Keratinocyte (primary cell): ENCODE data around the gene RASGRF2. TPM values are rescaled to one million over a fixed set of nuclear protein-coding genes. Genes with fewer than 3 reads are reported as not detected.

Source experiments
- DNase-seq: peaks from one replicate; pipeline ENCODE4 v3.0.0-alpha.2; 2011; ENCODE audit warnings: low read depth, missing footprints, low spot score
- FAIRE-seq: peaks from 2 replicates; lab custom pipeline; 2011; peaks lifted over from hg19 to GRCh38; lab: Jason Lieb, UNC
- H2AFZ ChIP-seq: 2 replicates; pipeline ENCODE4 v1.6.0; 2012; ENCODE audit warnings: low read length, control low read depth, inconsistent platforms; ENCODE audit not compliant: control insufficient read depth
- H3K27ac ChIP-seq: 2 replicates; pipeline ENCODE4 v1.5.1; 2011; ENCODE audit warnings: low read length; ENCODE audit not compliant: control insufficient read depth, insufficient read depth
- H3K27me3 ChIP-seq: 3 replicates; pipeline ENCODE4 v1.6.0; 2011; ENCODE audit warnings: low read length; ENCODE audit not compliant: control insufficient read depth, insufficient read depth; ENCODE audit errors: extremely low read depth
- H3K36me3 ChIP-seq, 2 experiments: 2 replicates in 1 of 2; 3 replicates in 1 of 2; pipeline ENCODE4 v1.5.1; 2011; ENCODE audit warnings: low read length in 2 of 2, mild to moderate bottlenecking in 1 of 2; ENCODE audit not compliant: control insufficient read depth in 2 of 2, insufficient read depth in 2 of 2; ENCODE audit errors: extremely low read depth in 1 of 2
- H3K4me1 ChIP-seq: 3 replicates; pipeline ENCODE4 v1.5.1; 2011; ENCODE audit warnings: low read length; ENCODE audit not compliant: control insufficient read depth, insufficient read depth; ENCODE audit errors: extremely low read depth
- H3K4me2 ChIP-seq: 3 replicates; pipeline ENCODE4 v1.6.0; 2011; ENCODE audit warnings: low read depth, low read length; ENCODE audit not compliant: control insufficient read depth, insufficient read depth; ENCODE audit errors: extremely low read depth
- H3K4me3 ChIP-seq, 3 experiments: fragments of 200-600 bp in 1 of 3; sonication (generic) in 1 of 3; 2 replicates in 2 of 3; 3 replicates in 1 of 3; pipeline ENCODE4 v1.5.1; 2011 to 2016; ENCODE audit warnings: low read length in 3 of 3, mild to moderate bottlenecking in 3 of 3, control low read depth in 2 of 3, inconsistent platforms in 1 of 3, low read depth in 1 of 3, mixed read lengths in 1 of 3, mixed run types in 1 of 3, moderate library complexity in 1 of 3; ENCODE audit not compliant: control insufficient read depth in 2 of 3, insufficient read depth in 2 of 3; ENCODE audit errors: extremely low read depth in 1 of 3
- H3K79me2 ChIP-seq: 2 replicates; pipeline ENCODE4 v1.6.0; 2012; ENCODE audit warnings: low read length; ENCODE audit not compliant: control insufficient read depth, insufficient read depth
- H3K9ac ChIP-seq: 3 replicates; pipeline ENCODE4 v1.6.0; 2011; ENCODE audit warnings: low read length; ENCODE audit not compliant: control insufficient read depth, insufficient read depth; ENCODE audit errors: extremely low read depth
- H3K9me1 ChIP-seq: 3 replicates; pipeline ENCODE4 v1.6.0; 2011; ENCODE audit warnings: low read length; ENCODE audit not compliant: control insufficient read depth, insufficient read depth; ENCODE audit errors: extremely low read depth
- H3K9me3 ChIP-seq: 2 replicates; pipeline ENCODE4 v1.5.1; 2012; ENCODE audit warnings: low read depth, low read length; ENCODE audit not compliant: control insufficient read depth
- H4K20me1 ChIP-seq: 3 replicates; pipeline ENCODE4 v1.6.0; 2011; ENCODE audit warnings: low read length; ENCODE audit not compliant: control insufficient read depth, insufficient read depth; ENCODE audit errors: extremely low read depth
- CTCF ChIP-seq, 3 experiments: IDR thresholded peaks in 1 of 3; conservative IDR thresholded peaks in 1 of 3; optimal IDR thresholded peaks in 1 of 3; 2 replicates in 2 of 3; 3 replicates in 1 of 3; pipeline versions ENCODE3 to v1.5.1; 2011; ENCODE audit warnings: low read length in 3 of 3, mild to moderate bottlenecking in 3 of 3, moderate library complexity in 2 of 3, control low read depth in 1 of 3, inconsistent platforms in 1 of 3; ENCODE audit not compliant: insufficient read depth in 2 of 3; ENCODE audit errors: extremely low read depth in 1 of 3
- EZH2 ChIP-seq: IDR thresholded peaks from one replicate; pipeline ENCODE4 v1.6.1; 2012; ENCODE audit warnings: inconsistent platforms, mild to moderate bottlenecking, low read length, moderate library complexity
- dilution Hi-C: fragments of 300-500 bp; cut with MboI; formaldehyde crosslinking; loops from one replicate; pipeline ENCODE4 v1.7.0; 2020; ENCODE audit warnings: low sequenced_read_pairs; ENCODE audit not compliant: extremely low pct_ligation_motif_present
- polyA plus RNA-seq, 5 experiments: library from polyadenylated mRNA; depleted of rRNA in 3 of 5; stranded (reverse) in 3 of 5; stranded (forward) in 1 of 5; unstranded in 1 of 5; fragments of >200 nt; gene quantifications; 1 replicate in 1 of 5; 2 replicates in 3 of 5; 3 replicates in 1 of 5; pipeline versions ENCODE4 v1.2.1 to v1.2.3, GENCODE V29; 2011 to 2012; ENCODE audit warnings: missing spikeins in 2 of 5, low read depth in 1 of 5, low replicate concordance in 1 of 5

RASGRF2 gene
- polyA plus RNA-seq, 1 donor (not counting 4 experiments of a cell fraction or from before 2014, with no cell fraction given) = 0.03 TPM

GRCh38 chr5:81105261-81105877 is 145.2 kb downstream of the RASGRF2 start:
- Histone ChIP-seq H2AFZ (no peak overlapping the region), H3K9me3 (no peaks in the 10 kb centered on the region), H3K9me1 (no peaks in the 10 kb centered on the region), H3K4me1 (no peaks in the 10 kb centered on the region), H3K36me3 (no peaks in the 10 kb centered on the region), H3K4me2 (no peak overlapping the region), H3K79me2 (no peaks in the 10 kb centered on the region), H3K27ac (no peak overlapping the region), H3K9ac (no peak overlapping the region), H3K27me3 (peaks cover 7% of the 10 kb centered on the region), H3K4me3 (no peak overlapping the region), H4K20me1 (no peaks in the 10 kb centered on the region)
- DNase-seq (no peak), FAIRE-seq (no peak)
- no peak for TF ChIP-seq EZH2
- no peak for TF ChIP-seq CTCF (optimal IDR thresholded peaks at IDR 0.05 in 1 of 3, IDR thresholded peaks at IDR 0.05 in 1 of 3, conservative IDR thresholded peaks at IDR 0.05 in 1 of 3; ENCODE audit: extremely low read depth in 1 of 3, insufficient read depth in 2 of 3, low read length in 3 of 3)
- dilution Hi-C loops = no loop called here

- no peak for FAIRE-seq
- no peak for DNase-seq
- Histone ChIP-seq H3K27ac (no peak overlapping the region), H3K9ac (no peak overlapping the region), H3K36me3 (no peaks in the 10 kb centered on the region), H3K9me1 (no peaks in the 10 kb centered on the region), H3K79me2 (no peaks in the 10 kb centered on the region), H3K27me3 (no peaks in the 10 kb centered on the region), H3K4me3 (no peak overlapping the region), H3K4me1 (no peaks in the 10 kb centered on the region), H3K4me2 (no peak overlapping the region), H4K20me1 (no peaks in the 10 kb centered on the region), H2AFZ (no peak overlapping the region), H3K9me3 (no peaks in the 10 kb centered on the region)
- dilution Hi-C loops = no loop called here
- no peak for TF ChIP-seq EZH2
- TF ChIP-seq CTCF (optimal IDR thresholded peaks at IDR 0.05 in 1 of 3, IDR thresholded peaks at IDR 0.05 in 1 of 3, conservative IDR thresholded peaks at IDR 0.05 in 1 of 3; ENCODE audit: extremely low read depth in 1 of 3, insufficient read depth in 2 of 3, low read length in 3 of 3) = no peak
Observed at GRCh38 chr5:81115261-81115660, 155.1 kb downstream of the RASGRF2 start.
